Measurements from ENCODE around the gene TELO2. TPM values are rescaled to one million over a fixed set of nuclear protein-coding genes. Genes with fewer than 3 reads are reported as not detected.

Gene TELO2
- total and polyA plus RNA-seq, 4 donors, result 12.9 to 19.3 (median 16.2) TPM

- Histone ChIP-seq H3K27ac (ENCODE audit: low read depth in 1 of 2, low read length in 2 of 2) (no peak overlapping the region), H3K4me1 (ENCODE audit: control insufficient read depth in 4 of 4, insufficient read depth in 4 of 4, low read length in 3 of 4) (peaks cover 0 to 5% (median 0%) of the 10 kb centered on the region in 4 donors), H3K9me3 (ENCODE audit: control insufficient read depth in 4 of 4, low read length in 3 of 4) (no peaks in the 10 kb centered on the region), H3K9ac (ENCODE audit: low read depth in 1 of 2, low read length in 2 of 2) (no peak overlapping the region), H3K4me3 (ENCODE audit: low read depth in 1 of 3, low read length in 3 of 3) (no peak overlapping the region), H3K27me3 (ENCODE audit: control insufficient read depth in 4 of 4, insufficient read depth in 4 of 4, low read length in 3 of 4) (no peaks in the 10 kb centered on the region), H3K36me3 (ENCODE audit: control insufficient read depth in 4 of 4, insufficient read depth in 3 of 4, low read depth in 1 of 4, low read length in 3 of 4) (peaks cover 0 to 7% (median 2%) of the 10 kb centered on the region in 4 donors)
- TF ChIP-seq EGR1 (IDR thresholded peaks at IDR 0.05; ENCODE audit: low read depth in 2 of 2) (no peak), MAX (IDR thresholded peaks at IDR 0.05) (no peak), SP1 (IDR thresholded peaks at IDR 0.05) (no peak), RXRA (IDR thresholded peaks at IDR 0.05) (no peak), ATF3 (IDR thresholded peaks at IDR 0.05) (no peak), YY1 (IDR thresholded peaks at IDR 0.05) (no peak), RAD21 (IDR thresholded peaks at IDR 0.05) (no peak), JUND (IDR thresholded peaks at IDR 0.05) (no peak), FOXA2 (IDR thresholded peaks at IDR 0.05) (no peak), REST (IDR thresholded peaks at IDR 0.05) (no peak), HNF4G (IDR thresholded peaks at IDR 0.05) (no peak), ZBTB33 (IDR thresholded peaks at IDR 0.05) (no peak), HNF4A (conservative IDR thresholded peaks at IDR 0.05) (no peak), TAF1 (conservative IDR thresholded peaks at IDR 0.05) (no peak)
- DNase-seq (ENCODE audit: low spot score), result no peak
- WGBS, result 91% methylated on average over 44 of the region's 44 CpGs
Observed at GRCh38 chr16:1525871-1526607, 32.9 kb downstream of the TELO2 start.

GRCh38 chr16:1526608-1527555, 33.7 kb downstream of the TELO2 start:
- H3K27ac ChIP-seq (ENCODE audit: low read depth in 1 of 2, low read length in 2 of 2), result no peak overlapping the region
- WGBS, result 88% methylated on average over 38 of the region's 38 CpGs
- no peak overlapping the region for H3K4me3 ChIP-seq (ENCODE audit: low read depth in 1 of 3, low read length in 3 of 3)
- TF ChIP-seq FOXA2 (IDR thresholded peaks at IDR 0.05) (no peak), TAF1 (conservative IDR thresholded peaks at IDR 0.05) (no peak), RXRA (IDR thresholded peaks at IDR 0.05) (no peak), EGR1 (IDR thresholded peaks at IDR 0.05; ENCODE audit: low read depth in 2 of 2) (no peak), HNF4A (conservative IDR thresholded peaks at IDR 0.05) (no peak), ZBTB33 (IDR thresholded peaks at IDR 0.05) (no peak), JUND (IDR thresholded peaks at IDR 0.05) (no peak), ATF3 (IDR thresholded peaks at IDR 0.05) (no peak), NR2F2 (IDR thresholded peaks at IDR 0.05) (no peak), HNF4G (IDR thresholded peaks at IDR 0.05) (no peak), MAX (IDR thresholded peaks at IDR 0.05) (no peak), GABPA (IDR thresholded peaks at IDR 0.05 in 1 of 2, conservative IDR thresholded peaks at IDR 0.05 in 1 of 2) (no peak)

More at GRCh38 chr16:1526608-1527555, 33.7 kb downstream of the TELO2 start:
- Histone ChIP-seq H3K27me3 (ENCODE audit: control insufficient read depth in 4 of 4, insufficient read depth in 4 of 4, low read length in 3 of 4) (no peaks in the 10 kb centered on the region), H3K9me3 (ENCODE audit: control insufficient read depth in 4 of 4, low read length in 3 of 4) (no peaks in the 10 kb centered on the region), H3K36me3 (ENCODE audit: control insufficient read depth in 4 of 4, insufficient read depth in 3 of 4, low read depth in 1 of 4, low read length in 3 of 4) (peaks cover 0 to 7% (median 2%) of the 10 kb centered on the region in 4 donors), H3K4me1 (ENCODE audit: control insufficient read depth in 4 of 4, insufficient read depth in 4 of 4, low read length in 3 of 4) (peaks cover 0 to 5% (median 0%) of the 10 kb centered on the region in 4 donors), H3K9ac (ENCODE audit: low read depth in 1 of 2, low read length in 2 of 2) (no peak overlapping the region)
- DNase-seq (ENCODE audit: low spot score), result no peak
